ENCODE data around the gene PI4K2A. TPM values are rescaled to one million over a fixed set of nuclear protein-coding genes. Genes with fewer than 3 reads are reported as not detected.

PI4K2A gene
- total and polyA plus RNA-seq, 8 donors = 4.2 to 13.6 (median 9.7) TPM

- Histone ChIP-seq H3K36me3 (peaks cover 14 to 64% (median 58%) of the 10 kb centered on the region in 4 donors), H3K4me1 (peaks cover 0 to 28% (median 10%) of the 10 kb centered on the region in 4 donors), H3K9me3 (no peaks in the 10 kb centered on the region), H3K27ac (peak overlapping the region in 1 of 5 donors; percentile 8), H3K4me3 (no peak overlapping the region), H3K27me3 (no peaks in the 10 kb centered on the region)
- TF ChIP-seq POLR2AphosphoS5 (IDR thresholded peaks at IDR 0.05) (no peak), EP300 (IDR thresholded peaks at IDR 0.05) (no peak), POLR2A (IDR thresholded peaks at IDR 0.05) (no peak)
- TF ChIP-seq, protein P1, sequence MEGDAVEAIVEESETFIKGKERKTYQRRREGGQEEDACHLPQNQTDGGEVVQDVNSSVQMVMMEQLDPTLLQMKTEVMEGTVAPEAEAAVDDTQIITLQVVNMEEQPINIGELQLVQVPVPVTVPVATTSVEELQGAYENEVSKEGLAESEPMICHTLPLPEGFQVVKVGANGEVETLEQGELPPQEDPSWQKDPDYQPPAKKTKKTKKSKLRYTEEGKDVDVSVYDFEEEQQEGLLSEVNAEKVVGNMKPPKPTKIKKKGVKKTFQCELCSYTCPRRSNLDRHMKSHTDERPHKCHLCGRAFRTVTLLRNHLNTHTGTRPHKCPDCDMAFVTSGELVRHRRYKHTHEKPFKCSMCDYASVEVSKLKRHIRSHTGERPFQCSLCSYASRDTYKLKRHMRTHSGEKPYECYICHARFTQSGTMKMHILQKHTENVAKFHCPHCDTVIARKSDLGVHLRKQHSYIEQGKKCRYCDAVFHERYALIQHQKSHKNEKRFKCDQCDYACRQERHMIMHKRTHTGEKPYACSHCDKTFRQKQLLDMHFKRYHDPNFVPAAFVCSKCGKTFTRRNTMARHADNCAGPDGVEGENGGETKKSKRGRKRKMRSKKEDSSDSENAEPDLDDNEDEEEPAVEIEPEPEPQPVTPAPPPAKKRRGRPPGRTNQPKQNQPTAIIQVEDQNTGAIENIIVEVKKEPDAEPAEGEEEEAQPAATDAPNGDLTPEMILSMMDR (IDR thresholded peaks at IDR 0.05) = no peak
- 78 to 90% (median 87%) methylated on average over 2 to 3 of the region's 3 CpGs for WGBS, 5 donors
- no peak for DNase-seq
- intact Hi-C loops (cut with DNase I; ENCODE audit: low total_unique reads) = no loop called here
Observed at GRCh38 chr10:97650726-97651125, 10.3 kb downstream of the PI4K2A start.

DNA sequence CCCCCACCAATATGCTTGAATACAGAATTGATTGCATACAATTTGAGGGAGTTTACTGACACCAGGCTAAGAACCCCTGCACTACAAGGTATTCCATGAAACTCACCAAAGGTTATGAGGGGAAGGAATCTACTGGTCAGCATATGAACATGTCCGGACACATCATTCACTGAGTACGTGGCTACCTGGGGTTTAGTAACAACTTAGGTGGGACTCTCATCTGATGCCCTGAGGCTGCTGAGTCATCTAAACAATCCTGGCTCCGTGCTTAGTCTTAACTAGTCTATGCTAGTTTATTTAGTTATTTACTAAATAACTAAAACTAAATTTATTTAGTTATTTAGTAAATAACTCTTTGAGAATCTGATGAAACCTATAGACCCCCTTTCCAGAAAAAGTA lies 11.3 kb downstream of the PI4K2A start:
- Histone ChIP-seq H3K4me1 (peaks cover 0 to 28% (median 10%) of the 10 kb centered on the region in 4 donors), H3K27ac (no peak overlapping the region), H3K4me3 (no peak overlapping the region), H3K36me3 (peaks cover 18 to 64% (median 61%) of the 10 kb centered on the region in 4 donors), H3K27me3 (no peaks in the 10 kb centered on the region), H3K9me3 (no peaks in the 10 kb centered on the region)
- 88 to 97% (median 92%) methylated on average over 3 of the region's 3 CpGs for WGBS, 5 donors
- TF ChIP-seq POLR2A (IDR thresholded peaks at IDR 0.05) (no peak), POLR2AphosphoS5 (IDR thresholded peaks at IDR 0.05) (no peak)
- TF ChIP-seq, protein P1 (IDR thresholded peaks at IDR 0.05) = no peak
- intact Hi-C loops (cut with DNase I; ENCODE audit: low total_unique reads) = no loop called here
- DNase-seq = no peak

GRCh38 chr10:97656777-97657176 lies 16.3 kb downstream of the PI4K2A start:
- no peak overlapping the region for H3K27ac ChIP-seq
- intact Hi-C loops (cut with DNase I; ENCODE audit: low total_unique reads) = no loop called here
- no peaks in the 10 kb centered on the region for H3K27me3 ChIP-seq
- WGBS, 5 donors = 91 to 95% (median 91%) methylated on average over 5 of the region's 5 CpGs
- H3K36me3 ChIP-seq = peaks cover 23 to 80% (median 76%) of the 10 kb centered on the region in 4 donors
- DNase-seq = no peak
- TF ChIP-seq EP300 (IDR thresholded peaks at IDR 0.05) (no peak), POLR2AphosphoS5 (IDR thresholded peaks at IDR 0.05) (no peak), POLR2A (IDR thresholded peaks at IDR 0.05) (no peak)
- TF ChIP-seq, protein P1 (IDR thresholded peaks at IDR 0.05) = no peak
- no peak overlapping the region for H3K4me3 ChIP-seq
- no peaks in the 10 kb centered on the region for H3K4me1 ChIP-seq
- no peaks in the 10 kb centered on the region for H3K9me3 ChIP-seq

DNA sequence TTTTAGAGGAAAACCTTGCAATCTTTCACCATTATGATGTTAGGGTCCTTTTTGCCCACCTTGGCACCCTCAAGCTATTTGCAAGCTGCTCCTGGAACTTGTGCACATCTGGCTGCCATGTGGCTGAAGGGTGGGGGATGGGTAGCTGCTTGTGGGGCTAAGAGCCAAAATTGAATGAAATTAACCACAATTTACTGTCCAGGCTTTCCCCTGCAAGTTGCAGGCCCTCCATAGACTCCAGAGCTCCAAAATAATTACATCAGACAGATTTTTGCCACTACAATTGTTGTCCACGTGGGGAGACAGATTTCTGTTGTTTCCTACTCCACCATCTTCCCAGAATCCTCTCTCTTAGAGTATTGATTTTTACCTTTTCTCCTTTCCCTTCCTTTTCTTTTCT lies 19.1 kb downstream of the PI4K2A start:
- Histone ChIP-seq H3K9me3 (no peaks in the 10 kb centered on the region), H3K27ac (no peak overlapping the region), H3K27me3 (no peaks in the 10 kb centered on the region), H3K4me3 (no peak overlapping the region), H3K4me1 (peaks cover 0 to 2% (median under 1%) of the 10 kb centered on the region in 4 donors), H3K36me3 (peaks cover 26 to 79% (median 75%) of the 10 kb centered on the region in 4 donors)
- intact Hi-C loops (cut with DNase I; ENCODE audit: low total_unique reads) = no loop called here
- TF ChIP-seq POLR2AphosphoS5 (IDR thresholded peaks at IDR 0.05) = no peak
- TF ChIP-seq, protein P1 (IDR thresholded peaks at IDR 0.05) = no peak
- TF ChIP-seq POLR2A (IDR thresholded peaks at IDR 0.05) = no peak
- TF ChIP-seq EP300 (IDR thresholded peaks at IDR 0.05) = no peak
- peak in 1 of 2 donors; percentile 53 for DNase-seq
- 59 to 91% (median 65%) methylated on average over 1 of the region's 1 CpG for WGBS, 5 donors

Measured in stomach (tissue), 9 donors.